HPDE6-E6E7 (cell line): ENCODE data around the gene CCN6.
A peak's percentile ranks its signal among the peaks of the same experiment; 100 is the strongest.
"Not testable (repeated sequence)": the region's sequence is repeated elsewhere in the genome, so short reads cannot be mapped to it uniquely, and the experiment has no call there.

Experiments
- DNase-seq: peaks from one replicate; pipeline ENCODE4 v3.0.0; 2011; ENCODE audit warnings: missing footprints; ENCODE audit errors: extremely low spot score

CCN6 gene

DNA sequence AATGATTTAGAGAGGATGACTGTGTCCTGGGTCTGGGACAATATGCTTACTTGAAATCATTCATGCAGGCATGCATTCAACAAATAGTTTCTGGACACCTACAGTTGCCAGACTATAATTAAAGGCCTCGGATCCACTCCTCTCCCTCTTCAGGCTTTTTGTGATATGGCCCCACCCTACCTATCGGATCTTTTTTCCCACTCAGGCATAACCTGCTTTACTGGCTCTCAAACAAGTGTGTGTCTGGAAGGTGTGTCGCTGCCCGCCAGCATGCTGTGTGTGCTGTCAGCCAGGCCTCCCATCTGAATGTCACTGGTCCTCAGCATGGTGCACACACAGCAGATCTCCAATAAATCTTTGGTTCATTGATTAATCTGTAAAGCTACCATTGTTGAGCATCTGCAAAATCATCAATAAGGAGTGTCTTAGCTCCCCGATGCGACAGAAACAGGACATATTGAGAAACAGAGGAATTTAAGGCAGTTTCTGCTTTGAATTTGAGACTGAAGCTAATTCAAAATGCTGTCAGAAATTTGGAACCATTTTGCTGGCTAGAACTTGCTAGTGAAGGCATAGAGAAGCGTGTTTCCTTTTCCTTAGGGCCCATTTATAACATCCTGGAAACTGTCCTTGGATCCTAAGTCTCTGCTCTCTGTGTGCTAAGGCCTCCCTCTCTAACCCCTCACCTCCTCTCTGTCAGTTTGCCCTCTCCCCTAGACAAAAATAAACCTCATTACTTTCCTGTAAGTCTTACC is 23.5 kb upstream of the CCN6 start:
- no peak for DNase-seq

GRCh38 chr6:112030961-112031660 is 22.8 kb upstream of the CCN6 start:
- no peak for DNase-seq

DNA sequence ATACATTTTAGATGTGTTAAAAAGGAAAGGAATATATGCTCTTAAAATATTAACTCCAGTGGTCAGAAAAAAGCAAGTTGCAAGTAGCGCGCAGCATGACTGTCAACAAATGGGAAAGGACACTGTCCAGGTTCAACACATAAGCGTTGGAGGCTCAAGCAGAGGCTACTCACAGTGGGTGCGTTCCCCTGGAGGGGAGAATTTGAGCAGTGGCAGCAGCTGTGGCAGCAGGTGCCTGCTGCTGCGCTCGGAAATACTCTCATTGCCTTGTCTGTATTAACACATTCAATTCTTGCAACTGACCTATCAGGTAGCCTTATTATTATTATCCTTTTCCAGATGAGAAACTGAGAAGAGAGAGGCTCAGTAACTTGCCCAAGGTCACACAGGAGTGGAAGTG is 21.9 kb upstream of the CCN6 start:
- DNase-seq: no peak

DNA sequence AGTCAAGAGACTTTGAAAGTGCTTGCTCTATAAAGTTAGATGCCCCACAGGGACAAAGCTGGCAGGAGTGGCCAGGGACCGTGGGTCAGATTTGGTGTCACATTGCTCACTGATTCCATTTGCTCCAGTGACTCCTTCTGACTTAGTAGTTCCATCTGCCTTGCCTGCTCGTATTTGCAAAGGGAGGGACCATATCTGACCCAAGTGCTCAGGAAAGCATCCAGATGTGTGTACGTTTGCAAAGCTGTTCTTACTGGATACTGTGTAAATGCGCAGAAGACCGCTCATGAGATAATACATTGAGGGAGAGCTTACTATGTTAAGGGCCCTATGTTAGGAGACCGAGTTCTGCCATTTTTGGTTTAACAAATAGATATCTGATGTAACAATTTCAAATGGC is 21.2 kb upstream of the CCN6 start:
- DNase-seq: no peak

DNA sequence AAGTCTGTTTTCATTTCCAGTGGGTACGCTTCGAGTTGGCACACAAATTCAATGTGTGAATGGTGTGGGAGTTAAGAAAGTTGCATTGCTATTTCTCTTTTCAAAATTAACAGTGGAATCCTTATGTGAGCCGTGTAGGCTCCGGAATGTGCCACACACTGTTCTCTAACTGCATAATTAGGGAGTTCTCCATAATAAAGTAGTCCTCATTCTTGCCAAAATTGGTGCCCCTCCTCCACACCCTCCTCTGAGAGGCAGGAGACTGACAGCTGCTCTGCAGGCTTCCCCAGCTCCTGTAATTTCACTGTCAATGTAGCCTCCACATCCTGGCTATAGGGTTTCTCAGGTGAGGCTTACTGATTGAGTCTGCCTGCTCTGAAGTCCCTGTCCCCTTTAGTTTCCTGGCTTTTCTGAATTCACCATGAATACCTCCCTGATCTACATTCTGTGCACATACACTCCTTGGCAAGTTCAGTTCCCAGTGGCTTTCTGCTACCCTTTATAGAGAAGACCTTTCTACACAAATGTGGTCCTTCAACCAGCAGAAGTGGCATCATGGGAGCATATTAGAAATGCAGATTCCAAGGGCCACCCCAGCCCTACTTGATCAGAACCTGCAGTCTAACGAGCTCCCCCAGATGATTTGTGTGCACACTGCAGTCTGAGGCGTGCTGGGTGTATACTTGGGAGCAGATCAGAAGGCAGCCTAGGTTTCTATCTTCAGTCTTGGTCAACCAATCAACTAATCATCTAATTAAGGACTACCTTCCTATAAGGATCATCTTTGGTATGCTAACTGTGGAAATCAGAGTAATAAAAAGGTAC is 19.9 kb upstream of the CCN6 start:
- DNase-seq: no peak

DNA sequence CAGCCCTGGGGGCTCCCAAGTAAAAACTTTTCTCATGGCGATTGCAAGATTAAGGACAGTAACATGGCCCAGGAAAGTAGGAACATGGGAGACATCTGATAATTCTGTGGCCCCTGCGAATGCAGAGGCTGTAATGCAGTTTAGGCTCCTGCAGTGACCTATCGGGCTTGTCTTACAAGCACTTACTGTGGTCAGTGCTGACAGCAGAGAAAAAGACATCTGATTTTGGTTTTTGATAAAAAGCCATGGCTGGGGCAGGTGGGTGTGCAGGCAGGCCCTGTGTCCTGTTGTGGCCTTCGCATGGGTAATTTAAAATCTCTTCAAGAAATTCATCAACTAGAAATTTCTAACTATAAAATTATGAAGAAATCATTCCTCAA is 19.3 kb upstream of the CCN6 start:
- no peak for DNase-seq

DNA sequence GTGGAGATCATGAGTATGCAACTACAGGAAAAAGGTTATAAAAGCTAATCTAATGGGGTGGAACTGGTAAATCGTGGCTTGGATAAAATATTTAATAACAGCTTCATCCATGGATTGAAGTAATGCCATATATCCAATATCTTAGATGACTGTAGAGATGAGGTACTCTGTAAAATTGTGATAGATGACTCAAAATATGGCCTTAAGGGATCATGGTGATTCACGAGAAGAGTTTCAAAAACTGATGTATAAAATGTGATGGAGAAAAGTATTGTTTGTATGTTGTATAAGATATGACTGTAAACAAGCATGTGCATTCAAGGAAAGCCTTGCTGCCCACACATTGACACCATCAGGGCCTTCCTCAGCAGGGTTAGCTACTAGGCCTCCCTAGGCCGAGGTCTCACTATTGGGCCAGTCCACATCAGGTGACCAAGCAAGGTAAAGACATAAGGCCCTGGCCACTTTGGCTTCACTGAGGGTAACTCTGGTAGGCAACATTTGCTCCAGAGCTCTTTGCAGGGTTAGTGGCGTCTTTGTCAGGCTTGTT is 17.7 kb upstream of the CCN6 start:
- DNase-seq: no peak

- no peak for DNase-seq
Measured at GRCh38 chr6:112037783-112038216, 16.1 kb upstream of the CCN6 start.

DNA sequence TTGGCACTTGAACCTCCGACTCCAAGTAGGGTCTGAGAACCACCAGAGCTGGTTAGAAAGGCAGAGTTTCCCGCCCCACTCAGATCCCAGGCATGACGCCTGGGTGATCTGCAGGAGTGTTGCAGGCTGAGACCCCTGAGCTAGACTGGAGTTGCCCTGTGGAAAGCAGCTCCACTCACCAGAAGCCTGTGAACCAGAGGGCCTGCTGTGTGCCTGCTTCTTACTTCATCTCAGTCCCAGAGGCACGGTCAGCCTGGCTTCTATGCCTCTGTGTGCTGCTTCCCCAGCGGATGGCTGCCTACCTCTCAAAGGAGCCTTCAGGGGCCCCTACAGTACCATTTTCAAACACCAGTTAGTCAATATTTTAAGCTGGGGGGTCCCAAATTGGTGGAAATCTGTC is 15.6 kb upstream of the CCN6 start:
- DNase-seq: no peak

DNA sequence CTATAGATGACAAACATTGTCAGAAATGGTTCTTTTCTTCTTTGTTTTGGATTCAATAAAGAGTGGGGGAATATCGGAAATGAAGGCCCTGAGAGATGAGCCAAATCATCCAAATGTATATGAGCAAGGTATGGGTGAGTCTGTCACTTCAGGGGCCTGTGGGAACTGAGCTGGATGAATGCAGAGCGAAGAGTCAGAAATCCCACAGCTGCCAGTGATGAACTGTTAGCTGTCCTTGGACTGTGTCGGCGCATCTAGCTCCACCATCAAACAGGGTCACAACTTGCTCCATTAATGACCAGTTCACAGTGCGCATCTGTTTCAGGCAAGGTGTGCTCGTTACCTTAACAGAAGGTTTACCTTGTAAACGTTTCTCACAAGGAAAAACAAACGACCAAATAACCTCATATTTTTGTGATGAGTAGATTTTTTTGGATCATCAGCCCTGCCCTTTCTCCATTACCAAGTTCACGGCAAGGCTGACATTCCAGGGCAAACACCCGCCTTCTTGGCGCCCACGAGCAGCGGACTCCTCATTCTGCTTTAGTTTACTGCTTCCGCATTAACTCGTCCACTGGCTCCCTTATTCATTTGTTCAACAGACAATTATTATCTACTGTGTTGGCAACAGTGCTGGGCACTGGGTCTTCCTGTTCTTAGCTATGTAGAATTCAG is 15.0 kb upstream of the CCN6 start:
- DNase-seq: no peak

GRCh38 chr6:112039431-112039770 is 14.5 kb upstream of the CCN6 start:
- no peak for DNase-seq

DNA sequence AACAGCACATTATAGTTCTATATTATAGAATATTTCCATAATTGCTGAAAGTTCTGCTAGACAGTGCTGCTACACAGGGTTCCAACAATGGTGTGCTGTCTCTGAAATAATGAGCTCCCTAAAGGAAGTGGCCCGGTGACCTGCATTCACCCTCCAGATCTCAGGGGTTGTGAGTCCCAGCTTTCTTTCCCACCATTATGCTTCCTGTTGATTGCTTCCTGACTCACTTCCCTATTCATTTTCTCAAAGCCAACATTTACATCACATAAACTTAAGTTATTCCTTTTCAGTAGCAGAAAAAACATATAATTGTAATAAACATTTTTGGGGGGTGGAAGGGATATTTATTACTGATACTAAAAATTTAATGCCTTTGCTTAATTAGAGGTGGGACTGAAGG is 12.9 kb upstream of the CCN6 start:
- no peak for DNase-seq

- no peak for DNase-seq
Measured at GRCh38 chr6:112041535-112041934, 12.4 kb upstream of the CCN6 start.

DNA sequence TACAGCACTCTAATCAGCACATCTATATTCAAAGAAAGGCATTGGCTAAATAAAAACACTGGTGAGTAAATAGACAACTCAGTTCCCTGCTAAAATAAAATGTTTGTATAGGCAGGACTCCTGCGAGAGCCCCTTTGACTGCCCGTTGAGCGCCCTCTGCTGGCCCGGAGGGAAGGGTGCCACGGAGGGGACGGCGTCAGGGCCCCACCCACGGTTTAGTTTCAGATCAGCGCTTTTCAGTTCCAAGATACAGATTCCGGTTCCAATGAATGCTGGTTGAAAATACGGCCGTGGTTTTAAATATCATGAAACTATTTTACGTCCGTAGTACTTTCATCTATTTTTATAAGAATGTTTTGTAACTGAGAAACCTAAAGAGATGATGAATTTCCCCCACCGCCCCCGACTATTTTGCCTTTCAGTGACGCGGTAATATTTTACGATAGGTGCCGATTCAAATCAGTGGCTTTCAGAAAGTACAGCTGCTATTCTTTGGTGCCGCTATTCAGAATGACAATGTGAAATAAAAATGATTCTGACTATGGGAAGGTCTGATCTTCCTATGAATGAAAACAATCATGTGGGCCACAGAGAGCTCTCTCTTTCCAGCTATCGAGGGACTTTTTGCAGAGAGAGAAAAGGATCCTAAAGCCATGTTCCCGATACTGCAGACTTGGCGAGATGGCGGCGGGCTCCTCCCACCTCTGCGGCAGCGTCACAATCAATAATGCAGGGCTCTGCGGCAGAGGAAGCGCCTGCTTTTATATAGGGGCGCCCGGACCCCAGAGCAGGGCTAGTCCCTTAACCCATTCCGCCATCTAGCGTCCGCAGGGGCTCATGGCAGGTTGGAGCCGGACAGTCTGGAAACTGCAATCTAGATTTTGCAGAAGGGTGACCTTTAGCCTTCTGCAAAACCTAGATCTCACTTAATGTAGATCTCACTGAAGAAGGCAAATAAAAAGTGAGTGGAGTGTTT is 10.6 kb upstream of the CCN6 start:
- DNase-seq: peak; percentile 83

DNA sequence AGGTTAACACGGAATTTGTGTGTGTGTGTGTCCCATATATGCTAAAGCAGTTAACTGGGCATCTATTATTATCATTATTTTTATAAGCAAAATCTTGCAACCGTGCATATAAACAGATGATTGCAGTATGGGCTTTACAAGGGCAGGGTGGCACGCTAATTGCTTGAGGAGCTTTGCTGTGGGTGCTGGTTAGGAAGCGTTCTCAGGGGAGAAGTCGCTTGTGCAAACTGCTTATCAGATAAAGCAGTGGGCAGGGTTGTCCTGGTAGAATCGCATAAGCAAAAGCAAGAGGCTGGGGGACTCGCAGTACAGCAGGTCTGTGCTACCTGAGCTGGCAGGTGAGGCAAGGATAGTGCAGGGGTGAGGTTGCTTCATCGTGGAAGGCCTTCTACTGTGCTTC is 9.7 kb upstream of the CCN6 start:
- DNase-seq: no peak

- DNase-seq: no peak
Measured at GRCh38 chr6:112044856-112045255, 9.0 kb upstream of the CCN6 start.

- not testable (repeated sequence) for DNase-seq
Measured at GRCh38 chr6:112047523-112047922, 6.4 kb upstream of the CCN6 start.

DNA sequence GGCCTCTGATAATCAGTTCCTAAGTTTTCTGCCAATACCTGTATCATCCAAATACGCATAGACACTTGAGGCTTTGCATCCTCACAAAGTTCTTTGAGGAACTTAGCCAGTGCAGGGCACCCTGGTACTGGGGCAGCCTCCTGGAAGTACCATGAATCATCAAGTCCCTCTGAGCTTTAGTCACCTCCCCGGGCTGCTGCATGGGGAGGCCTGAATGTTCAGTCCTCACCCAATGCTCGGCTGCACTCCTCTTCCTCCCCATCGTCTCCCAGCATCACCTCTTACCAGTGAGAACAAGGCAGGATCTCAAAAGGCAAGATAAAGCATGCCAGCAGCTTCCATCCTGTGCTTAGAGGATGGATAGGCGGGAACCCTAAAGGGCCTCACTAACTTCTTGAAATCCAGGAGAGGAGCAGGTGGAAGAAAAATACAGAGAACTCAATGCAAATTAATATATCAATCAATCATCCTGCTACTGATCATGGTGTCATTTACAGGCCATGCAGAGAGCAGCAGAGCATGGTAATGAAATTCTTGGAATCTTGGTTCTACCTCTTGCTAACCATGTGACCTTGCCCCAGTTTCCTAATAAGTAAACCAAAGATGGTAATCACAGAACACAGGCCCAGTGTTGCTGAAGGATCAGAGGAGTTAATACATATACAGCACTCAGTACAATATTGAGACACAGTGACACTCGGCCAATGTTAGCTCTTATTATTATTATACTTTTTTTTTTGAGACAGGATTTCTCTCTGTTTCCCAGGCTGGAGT is 4.7 kb upstream of the CCN6 start:
- no peak for DNase-seq

DNA sequence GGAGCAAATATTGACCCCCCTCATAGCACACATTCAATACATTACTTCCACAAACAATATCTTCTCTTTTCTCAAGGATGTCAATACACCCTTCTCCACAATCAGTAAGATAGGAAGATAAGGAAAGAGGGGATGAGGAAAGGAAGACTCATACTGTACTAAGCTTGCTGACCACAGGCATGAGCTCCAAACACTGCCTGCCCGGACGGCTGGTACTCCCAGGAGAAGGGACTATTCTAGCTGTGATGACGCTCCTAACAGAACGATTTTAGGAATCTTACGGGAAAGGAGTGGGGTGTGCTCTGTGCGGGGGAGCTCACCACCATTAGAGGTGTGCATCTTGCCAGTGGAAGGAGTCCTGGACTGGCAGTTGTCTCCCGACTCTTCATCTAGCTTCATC is 3.9 kb upstream of the CCN6 start:
- no peak for DNase-seq

DNA sequence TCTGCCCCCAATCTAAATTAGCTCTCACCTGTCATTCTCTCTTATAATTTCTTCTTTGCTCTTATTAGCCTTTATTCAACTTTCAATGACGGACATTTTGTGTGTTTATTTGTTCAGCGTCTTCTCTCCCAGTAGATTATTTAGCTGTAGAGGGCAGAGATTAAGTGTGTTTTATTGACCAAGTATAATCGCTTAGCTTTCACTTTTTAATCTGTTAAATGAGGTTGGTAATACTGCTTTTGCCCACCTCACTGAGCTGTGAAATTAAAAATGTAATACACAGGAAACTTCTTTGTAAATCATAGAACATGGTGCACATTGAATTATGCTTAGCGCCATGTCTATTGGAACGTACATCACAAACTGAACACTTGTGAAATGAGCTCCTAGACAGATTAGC is 3.5 kb upstream of the CCN6 start:
- no peak for DNase-seq
